Endodermal cell (in vitro differentiated cells): ENCODE results near the gene MMD2. TPM values are rescaled to one million over a fixed set of nuclear protein-coding genes. Genes with fewer than 3 reads are reported as not detected.

Source experiments
- DNase-seq: peaks from one replicate; pipeline ENCODE4 v3.0.0-alpha.2; 2017
- H3K27ac ChIP-seq: 2 replicates; pipeline ENCODE4 v1.5.1; 2013; ENCODE audit warnings: mild to moderate bottlenecking, low read depth, low read length, moderate library complexity
- H3K27me3 ChIP-seq: 2 replicates; pipeline ENCODE4 v1.6.1; 2013; ENCODE audit warnings: mild to moderate bottlenecking, low read length, moderate library complexity; ENCODE audit not compliant: insufficient read depth, control insufficient read depth, poor library complexity, severe bottlenecking
- H3K36me3 ChIP-seq: 2 replicates; pipeline ENCODE4 v1.7.0; 2013; ENCODE audit warnings: mild to moderate bottlenecking, low read length, moderate library complexity; ENCODE audit not compliant: control insufficient read depth, insufficient read depth
- H3K4me1 ChIP-seq: one replicate; pipeline ENCODE4 v1.7.0; 2013; ENCODE audit warnings: low read length; ENCODE audit not compliant: control insufficient read depth, insufficient read depth
- H3K4me3 ChIP-seq: 2 replicates; pipeline ENCODE4 v1.5.1; 2013; ENCODE audit warnings: mild to moderate bottlenecking, low read length, moderate library complexity
- H3K9ac ChIP-seq: 2 replicates; pipeline ENCODE4 v1.6.1; 2013; ENCODE audit warnings: mild to moderate bottlenecking, low read length, moderate library complexity; ENCODE audit not compliant: poor library complexity, severe bottlenecking; ENCODE audit errors: extremely low read depth
- H3K9me3 ChIP-seq: 2 replicates; pipeline ENCODE4 v1.6.1; 2013; ENCODE audit warnings: mild to moderate bottlenecking, low read length, moderate library complexity; ENCODE audit not compliant: control insufficient read depth
- H3K27ac Mint-ChIP-seq: 2 replicates; pipeline ENCODE4 v1.8.0; 2020; ENCODE audit warnings: mixed read lengths
- H3K27me3 Mint-ChIP-seq: 2 replicates; pipeline ENCODE4 v1.8.0; 2021; ENCODE audit warnings: mild to moderate bottlenecking, mixed read lengths; ENCODE audit not compliant: insufficient read depth
- H3K36me3 Mint-ChIP-seq: 2 replicates; pipeline ENCODE4 v1.8.0; 2020; ENCODE audit warnings: low read depth, mixed read lengths
- H3K4me1 Mint-ChIP-seq: 2 replicates; pipeline ENCODE4 v1.8.0; 2020; ENCODE audit warnings: mixed read lengths
- H3K4me3 Mint-ChIP-seq: 2 replicates; pipeline ENCODE4 v1.8.0; 2020; ENCODE audit warnings: mild to moderate bottlenecking, moderate library complexity, mixed read lengths
- H3K9me3 Mint-ChIP-seq: 2 replicates; pipeline ENCODE4 v1.8.0; 2020; ENCODE audit warnings: mild to moderate bottlenecking, mixed read lengths
- CTCF ChIP-seq: fragments of 200-600 bp; sonication (generic); conservative IDR thresholded peaks from 2 replicates; pipeline ENCODE4 v1.5.0; 2021; ENCODE audit warnings: antibody characterized with exemption, mild to moderate bottlenecking
- WGBS, 2 experiments: methylation state at CpG; one replicate each; pipeline versions ENCODE4 v1.1.5 to v1.1.7; 2013; ENCODE audit warnings: missing lambda C conversion rate in 2 of 2, mixed read lengths in 1 of 2; ENCODE audit not compliant: insufficient coverage in 1 of 2, insufficient read length in 1 of 2; 5-methylcytosine and 5-hydroxymethylcytosine counted together
- total RNA-seq, 2 donors: library from RNA; stranded (reverse); fragmentation: NEBNext Ultra II Directional in 1 of 2; extraction: Animal tissue kit (Norgen Biotek cat#: 25700) in 1 of 2; gene quantifications; 2 replicates in 1 of 2; 3 replicates in 1 of 2; pipeline ENCODE4 v1.2.1, GENCODE V29; 2021

Gene MMD2
- total RNA-seq, 2 donors from 2014 or later, result 0.15 TPM; not detected in 1

GRCh38 chr7:4951903-4952636, 6.9 kb downstream of the MMD2 start:
- H3K27me3 Mint-ChIP-seq, result peaks cover 38% of the 10 kb centered on the region
- H3K27me3 ChIP-seq, result peaks cover 23% of the 10 kb centered on the region
- peak; percentile 84 for DNase-seq
- no peak overlapping the region for H3K9ac ChIP-seq
- no peak overlapping the region for H3K4me3 Mint-ChIP-seq
- no peak overlapping the region for H3K27ac ChIP-seq
- no peaks in the 10 kb centered on the region for H3K36me3 ChIP-seq
- no peaks in the 10 kb centered on the region for H3K9me3 ChIP-seq
- no peaks in the 10 kb centered on the region for H3K4me1 Mint-ChIP-seq
- no peaks in the 10 kb centered on the region for H3K9me3 Mint-ChIP-seq
- H3K4me3 ChIP-seq, result no peak overlapping the region
- H3K4me1 ChIP-seq, result no peaks in the 10 kb centered on the region
- 36 to 49% methylated on average over 11 of the region's 11 CpGs for WGBS, 2 experiments
- H3K36me3 Mint-ChIP-seq, result no peaks in the 10 kb centered on the region
- H3K27ac Mint-ChIP-seq, result no peak overlapping the region
- no peak for TF ChIP-seq CTCF

- Histone ChIP-seq H3K36me3 (no peaks in the 10 kb centered on the region), H3K9me3 (no peaks in the 10 kb centered on the region), H3K4me1 (no peaks in the 10 kb centered on the region), H3K9ac (no peak overlapping the region), H3K27ac (no peak overlapping the region), H3K27me3 (peaks cover 17% of the 10 kb centered on the region), H3K4me3 (no peak overlapping the region)
- H3K4me3 Mint-ChIP-seq, result no peak overlapping the region
- H3K27me3 Mint-ChIP-seq, result peaks cover 32% of the 10 kb centered on the region
- TF ChIP-seq CTCF, result no peak
- no peaks in the 10 kb centered on the region for H3K4me1 Mint-ChIP-seq
- 65% methylated on average over 5 of the region's 5 CpGs for whole genome bisulfite sequencing, 2 experiments
- no peak for DNase-seq
- no peaks in the 10 kb centered on the region for H3K36me3 Mint-ChIP-seq
- no peak overlapping the region for H3K27ac Mint-ChIP-seq
- no peaks in the 10 kb centered on the region for H3K9me3 Mint-ChIP-seq
Observed at GRCh38 chr7:4951304-4951703, 7.7 kb downstream of the MMD2 start.

- H3K36me3 Mint-ChIP-seq, result no peaks in the 10 kb centered on the region
- no peak overlapping the region for H3K27ac Mint-ChIP-seq
- Histone ChIP-seq H3K9ac (no peak overlapping the region), H3K4me3 (no peak overlapping the region), H3K36me3 (no peaks in the 10 kb centered on the region), H3K27me3 (no peaks in the 10 kb centered on the region), H3K9me3 (no peaks in the 10 kb centered on the region), H3K4me1 (no peaks in the 10 kb centered on the region), H3K27ac (no peak overlapping the region)
- no peaks in the 10 kb centered on the region for H3K4me1 Mint-ChIP-seq
- DNase-seq, result no peak
- no peak for TF ChIP-seq CTCF
- WGBS, 2 experiments, result 93 to 100% methylated on average over 1 to 7 of the region's 7 CpGs
- H3K4me3 Mint-ChIP-seq, result no peak overlapping the region
- no peaks in the 10 kb centered on the region for H3K9me3 Mint-ChIP-seq
- peaks cover 24% of the 10 kb centered on the region for H3K27me3 Mint-ChIP-seq
Observed at GRCh38 chr7:4948402-4948801, 10.6 kb downstream of the MMD2 start.
